IPS-NIHi7 (cell line): ENCODE measurements around the gene LILRB4.
"Not testable (repeated sequence)": the region's sequence is repeated elsewhere in the genome, so short reads cannot be mapped to it uniquely, and the experiment has no call there.

Source experiments
- DNase-seq: peaks from one replicate; pipeline ENCODE4 v3.0.0; 2012; ENCODE audit warnings: mixed read lengths; ENCODE audit errors: extremely low spot score

The LILRB4 gene

DNA sequence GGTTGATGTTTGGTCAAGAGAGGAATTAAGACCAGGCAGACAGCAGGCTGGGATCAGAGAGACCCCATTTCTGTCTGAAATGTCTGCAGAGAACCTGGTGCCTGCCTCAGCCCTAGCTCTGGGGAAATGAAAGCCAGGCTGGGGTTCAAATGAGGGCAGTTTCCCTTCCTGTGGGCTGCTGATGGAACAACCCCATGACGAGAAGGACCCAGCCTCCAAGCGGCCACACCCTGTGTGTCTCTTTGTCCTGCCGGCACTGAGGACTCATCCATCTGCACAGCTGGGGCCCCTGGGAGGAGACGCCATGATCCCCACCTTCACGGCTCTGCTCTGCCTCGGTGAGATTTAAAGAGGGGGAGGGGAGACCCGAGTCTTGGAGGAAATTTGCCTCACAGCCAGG, at the start of gene LILRB4:
TSS of gene LILRB4 (plus strand) at position 256 of the 400 bp plus-strand sequence. CDS start at position 305, 49 bp downstream.
- no peak for DNase-seq

DNA sequence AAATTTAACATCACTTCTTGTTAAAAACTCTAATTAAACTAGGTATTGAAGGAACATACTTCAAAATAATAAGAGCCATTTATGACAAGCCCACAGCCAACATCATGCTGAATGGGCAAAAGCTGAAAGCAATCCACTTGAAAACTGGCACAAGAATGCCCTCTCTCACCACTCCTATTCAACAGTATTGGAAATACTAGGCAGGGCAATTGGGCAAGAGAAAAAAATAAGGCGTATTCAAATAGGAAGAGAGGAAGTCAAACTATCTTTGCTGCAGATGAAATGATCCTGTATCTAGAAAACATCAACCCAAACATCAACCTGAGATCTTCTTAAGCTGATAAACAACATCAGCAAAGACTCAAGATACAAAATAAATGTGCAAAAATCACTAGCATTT, 48.1 kb upstream of the LILRB4 start:
- DNase-seq, result no peak

DNA sequence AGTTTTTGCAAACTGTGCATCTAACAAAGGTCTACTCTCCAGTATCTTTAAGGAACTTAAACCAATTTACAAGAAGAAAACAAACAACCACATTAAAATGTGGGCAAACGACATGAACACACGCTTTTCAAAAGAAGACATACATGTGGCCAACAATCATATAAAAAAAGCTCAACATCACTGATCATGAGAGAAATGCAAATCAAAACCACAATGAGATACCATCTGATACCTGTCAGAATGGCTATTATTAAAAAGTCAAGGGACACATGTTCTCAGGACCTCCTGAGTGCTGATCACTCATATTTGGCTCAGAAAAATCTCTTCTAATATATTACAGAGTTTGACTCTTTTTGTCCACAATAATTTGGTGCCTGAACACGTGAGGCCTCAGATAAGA, 46.7 kb upstream of the LILRB4 start:
- DNase-seq, result no peak

GRCh38 chr19:54616821-54617560, 45.8 kb upstream of the LILRB4 start:
- no peak for DNase-seq

GRCh38 chr19:54620464-54620863, 42.3 kb upstream of the LILRB4 start:
- no peak for DNase-seq

- no peak for DNase-seq
Observed at GRCh38 chr19:54622431-54622830, 40.4 kb upstream of the LILRB4 start.

GRCh38 chr19:54624234-54624633, 38.6 kb upstream of the LILRB4 start:
- DNase-seq, result not testable (repeated sequence)

DNA sequence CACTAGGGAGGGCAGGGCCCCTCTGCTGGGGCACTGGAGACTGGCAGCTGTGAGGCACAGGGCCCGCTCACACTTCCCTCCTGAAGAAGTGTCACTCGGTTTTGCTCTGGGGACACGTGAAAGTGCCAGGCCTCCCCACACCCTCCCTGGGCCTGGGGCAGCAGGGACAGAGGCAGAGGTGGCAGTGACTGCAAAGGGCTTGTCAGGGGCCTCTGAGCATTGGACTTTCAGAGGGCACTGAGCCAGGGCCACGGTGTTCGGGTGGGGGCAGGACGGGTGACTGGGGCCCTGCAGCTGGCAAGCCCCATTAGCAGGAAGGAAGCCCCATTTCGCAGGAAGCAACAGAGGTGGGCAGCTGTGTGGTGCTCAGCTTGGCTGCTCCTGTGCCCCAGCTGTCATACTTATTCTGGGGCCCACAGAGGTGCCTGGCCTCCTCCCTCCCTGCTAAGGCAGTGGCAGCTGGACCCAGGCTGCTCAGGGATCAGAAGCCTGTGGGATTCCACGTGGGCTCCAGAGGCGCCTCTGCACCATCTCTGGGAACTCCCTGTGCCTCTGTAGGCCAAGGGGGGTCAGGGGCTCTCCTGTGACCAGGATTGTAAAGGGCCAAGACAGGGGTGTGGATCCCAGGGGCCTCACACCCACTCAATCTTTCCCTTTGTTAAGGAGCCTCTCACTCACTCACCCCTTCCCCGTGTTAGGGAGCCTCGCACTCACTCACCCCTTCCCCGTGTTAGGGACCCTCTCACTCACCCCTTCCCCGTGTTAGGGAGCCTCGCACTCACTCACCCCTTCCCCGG, 37.7 kb upstream of the LILRB4 start:
- not testable (repeated sequence) for DNase-seq

DNA sequence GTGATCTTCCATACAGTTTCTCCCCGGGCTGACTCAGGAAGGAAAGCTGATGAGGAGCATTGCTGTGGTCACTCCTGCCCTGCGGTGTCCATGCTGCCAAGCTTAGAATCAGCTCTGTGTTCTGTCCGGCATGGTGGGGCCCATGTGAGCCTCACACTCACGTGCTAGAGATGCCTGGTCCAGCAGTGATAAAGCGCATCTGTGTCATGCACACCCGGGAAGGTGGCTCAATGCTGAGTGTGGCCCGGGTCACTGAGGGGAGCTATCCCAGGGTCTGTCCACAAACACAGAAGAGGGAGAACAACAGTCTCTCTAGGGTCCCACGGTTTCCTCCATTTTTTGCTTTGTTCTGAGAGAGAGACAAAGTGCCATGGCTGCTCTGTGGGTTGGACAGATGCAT, 36.0 kb upstream of the LILRB4 start:
- DNase-seq, result no peak

DNA sequence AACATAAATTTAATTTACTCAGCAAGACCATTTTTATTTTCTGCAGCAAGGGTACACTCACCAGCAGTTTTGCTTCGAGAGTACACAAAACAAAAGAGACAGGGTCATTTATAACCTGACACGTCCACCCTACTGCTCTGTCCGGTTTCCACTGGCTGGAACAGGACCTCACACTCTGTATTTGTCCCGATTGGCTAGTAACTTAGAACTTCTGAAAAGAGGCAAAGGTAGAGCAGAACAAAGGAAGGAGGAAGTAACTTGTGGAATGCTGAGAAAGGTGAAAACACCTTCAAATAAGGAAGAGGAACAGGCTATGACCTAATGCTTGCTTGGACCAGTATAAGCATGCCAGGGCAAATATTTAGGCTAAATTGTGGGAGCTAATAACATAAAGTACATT, 34.9 kb upstream of the LILRB4 start:
- DNase-seq, result not testable (repeated sequence)

- not testable (repeated sequence) for DNase-seq
Observed at GRCh38 chr19:54630262-54630661, 32.5 kb upstream of the LILRB4 start, which contains the start of gene LILRB1. LILRB1 (plus strand) TSS chr19:54630484; CDS start chr19:54631074, 590 bp downstream.

DNA sequence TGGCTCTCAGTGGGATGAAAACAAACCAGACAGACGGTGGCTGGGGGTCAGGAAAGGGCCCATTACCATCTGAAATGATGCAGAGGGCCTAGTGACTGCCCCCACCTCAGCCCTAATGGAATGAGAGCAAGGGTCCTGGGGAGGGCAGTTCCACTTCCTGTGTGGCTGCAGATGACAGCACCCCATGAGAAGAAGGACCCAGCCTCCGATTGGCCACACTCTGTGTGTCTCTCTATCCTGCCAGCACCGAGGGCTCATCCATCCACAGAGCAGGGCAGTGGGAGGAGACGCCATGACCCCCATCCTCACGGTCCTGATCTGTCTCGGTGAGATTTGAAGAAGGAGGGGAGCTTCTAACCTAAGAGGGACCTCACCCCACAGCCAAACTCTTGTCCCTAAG, 32.0 kb upstream of the LILRB4 start:
- DNase-seq, result no peak

DNA sequence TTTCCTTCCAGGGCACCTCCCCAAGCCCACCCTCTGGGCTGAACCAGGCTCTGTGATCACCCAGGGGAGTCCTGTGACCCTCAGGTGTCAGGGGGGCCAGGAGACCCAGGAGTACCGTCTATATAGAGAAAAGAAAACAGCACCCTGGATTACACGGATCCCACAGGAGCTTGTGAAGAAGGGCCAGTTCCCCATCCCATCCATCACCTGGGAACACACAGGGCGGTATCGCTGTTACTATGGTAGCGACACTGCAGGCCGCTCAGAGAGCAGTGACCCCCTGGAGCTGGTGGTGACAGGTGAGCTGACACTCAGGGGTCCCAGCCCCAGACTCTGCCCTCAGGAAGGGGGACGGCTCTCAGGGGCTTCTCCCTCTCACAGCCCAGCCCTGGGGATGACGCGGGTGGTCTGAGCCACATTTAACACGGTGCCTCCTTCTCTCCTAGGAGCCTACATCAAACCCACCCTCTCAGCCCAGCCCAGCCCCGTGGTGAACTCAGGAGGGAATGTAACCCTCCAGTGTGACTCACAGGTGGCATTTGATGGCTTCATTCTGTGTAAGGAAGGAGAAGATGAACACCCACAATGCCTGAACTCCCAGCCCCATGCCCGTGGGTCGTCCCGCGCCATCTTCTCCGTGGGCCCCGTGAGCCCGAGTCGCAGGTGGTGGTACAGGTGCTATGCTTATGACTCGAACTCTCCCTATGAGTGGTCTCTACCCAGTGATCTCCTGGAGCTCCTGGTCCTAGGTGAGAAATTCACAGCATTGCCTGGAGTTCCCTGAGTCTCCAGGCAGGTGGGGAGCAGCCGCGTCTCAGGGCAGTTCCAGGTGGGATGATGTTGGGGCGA, 31.1 kb upstream of the LILRB4 start:
- not testable (repeated sequence) for DNase-seq

DNA sequence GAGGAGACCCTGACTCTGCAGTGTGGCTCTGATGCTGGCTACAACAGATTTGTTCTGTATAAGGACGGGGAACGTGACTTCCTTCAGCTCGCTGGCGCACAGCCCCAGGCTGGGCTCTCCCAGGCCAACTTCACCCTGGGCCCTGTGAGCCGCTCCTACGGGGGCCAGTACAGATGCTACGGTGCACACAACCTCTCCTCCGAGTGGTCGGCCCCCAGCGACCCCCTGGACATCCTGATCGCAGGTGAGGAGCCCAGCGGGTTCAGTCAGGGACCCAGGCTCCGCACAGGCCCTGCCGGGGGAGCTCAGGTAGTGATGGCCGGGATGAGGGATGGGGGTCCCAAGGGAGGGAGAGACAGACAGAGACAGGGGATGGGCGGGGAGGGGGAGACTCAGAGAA, 30.3 kb upstream of the LILRB4 start:
- not testable (repeated sequence) for DNase-seq

- DNase-seq, result no peak
Observed at GRCh38 chr19:54633401-54633800, 29.4 kb upstream of the LILRB4 start.

GRCh38 chr19:54636081-54636480, 26.7 kb upstream of the LILRB4 start:
- DNase-seq, result not testable (repeated sequence)

DNA sequence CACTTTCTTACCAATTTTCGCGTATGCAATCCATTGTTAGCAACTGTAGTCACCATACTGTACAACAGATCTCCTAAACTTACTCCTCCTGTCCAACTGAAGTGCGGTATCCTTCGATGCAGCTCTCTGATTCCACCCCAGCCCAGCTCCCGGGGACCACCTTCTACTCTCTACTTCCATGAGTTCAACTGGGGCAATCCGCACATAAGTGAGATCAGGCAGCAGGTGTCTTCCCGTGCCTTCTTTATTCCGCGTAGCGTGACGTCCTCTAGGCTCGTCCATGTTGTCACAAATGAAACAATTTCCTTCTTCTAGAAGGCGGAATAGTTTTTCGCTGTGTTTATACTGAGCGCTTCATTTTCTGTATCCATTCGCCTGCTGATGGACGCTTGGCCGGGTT, 24.1 kb upstream of the LILRB4 start:
- no peak for DNase-seq

DNA sequence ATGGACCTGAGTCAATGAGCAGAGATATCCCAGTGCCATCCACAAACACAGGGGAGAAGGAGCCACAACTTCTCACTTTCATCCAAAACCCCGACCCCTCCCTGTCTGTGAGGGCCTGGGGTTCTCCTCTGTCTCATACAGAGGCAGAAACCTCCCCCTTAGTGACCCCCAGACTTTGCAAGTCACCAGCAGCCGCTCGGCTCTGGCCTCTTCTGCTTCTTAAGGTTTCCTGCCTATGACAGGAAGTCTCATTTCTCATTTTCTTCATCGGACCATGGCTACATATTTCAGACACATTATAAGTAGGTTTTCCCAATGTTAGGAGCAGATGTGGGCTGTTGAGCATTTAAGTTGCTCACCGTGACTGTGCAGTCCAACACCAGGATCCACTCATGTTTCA, 19.8 kb upstream of the LILRB4 start:
- DNase-seq, result not testable (repeated sequence)

GRCh38 chr19:54643583-54643982, 19.2 kb upstream of the LILRB4 start:
- not testable (repeated sequence) for DNase-seq

GRCh38 chr19:54644056-54644455, 18.7 kb upstream of the LILRB4 start:
- no peak for DNase-seq

- no peak for DNase-seq
Observed at GRCh38 chr19:54646331-54646841, 16.4 kb upstream of the LILRB4 start.

- DNase-seq, result no peak
Observed at GRCh38 chr19:54648129-54648528, 14.7 kb upstream of the LILRB4 start.
